Colon (tissue), 2 donors: ENCODE data around the gene CCDC57.
"Not testable (repeated sequence)": the region's sequence is repeated elsewhere in the genome, so short reads cannot be mapped to it uniquely, and the experiment has no call there.

Experiments
- FAIRE-seq: peaks from 2 replicates; lab custom pipeline; 2012; peaks lifted over from hg19 to GRCh38; lab: Jason Lieb, UNC
- donor health status: control.
- donor health status: control.

Gene CCDC57

GRCh38 chr17:82223517-82223916 is 10.9 kb upstream of the CCDC57 start:
- no peak for FAIRE-seq

- no peak for FAIRE-seq
Measured at GRCh38 chr17:82222816-82223215, 10.2 kb upstream of the CCDC57 start.

GRCh38 chr17:82221341-82221902 is 8.8 kb upstream of the CCDC57 start:
- FAIRE-seq: no peak

- no peak for FAIRE-seq
Measured at GRCh38 chr17:82219753-82220709, 7.4 kb upstream of the CCDC57 start.

- FAIRE-seq: no peak
Measured at GRCh38 chr17:82219083-82219482, 6.4 kb upstream of the CCDC57 start.

- FAIRE-seq: no peak
Measured at GRCh38 chr17:82218349-82219075, 5.9 kb upstream of the CCDC57 start.

GRCh38 chr17:82217530-82218204 is 5.0 kb upstream of the CCDC57 start:
- no peak for FAIRE-seq

GRCh38 chr17:82217120-82217529 is 4.5 kb upstream of the CCDC57 start:
- FAIRE-seq: no peak

- FAIRE-seq: no peak
Measured at GRCh38 chr17:82216301-82217119, 3.9 kb upstream of the CCDC57 start.

- no peak for FAIRE-seq
Measured at GRCh38 chr17:82215972-82216300, 3.3 kb upstream of the CCDC57 start.

- no peak for FAIRE-seq
Measured at GRCh38 chr17:82215095-82215971, 2.7 kb upstream of the CCDC57 start.

GRCh38 chr17:82214012-82214628 is 1.5 kb upstream of the CCDC57 start:
- no peak for FAIRE-seq

GRCh38 chr17:82213251-82214011 is 789 bp upstream of the CCDC57 start:
- FAIRE-seq: no peak

- FAIRE-seq: not testable (repeated sequence)
Measured at GRCh38 chr17:82210655-82211054, 2.0 kb downstream of the CCDC57 start.

- no peak for FAIRE-seq
Measured at GRCh38 chr17:82205720-82206508, 6.7 kb downstream of the CCDC57 start.

GRCh38 chr17:82204831-82205719 is 7.6 kb downstream of the CCDC57 start:
- FAIRE-seq: no peak

- FAIRE-seq: no peak
Measured at GRCh38 chr17:82203920-82204319, 8.7 kb downstream of the CCDC57 start.
